GM19099 (cell line): ENCODE results near the gene RPAP3.

Experiments
- POLR2A ChIP-seq: IDR thresholded peaks from 3 replicates; pipeline ENCODE4 v1.6.1; 2011; ENCODE audit warnings: low read depth; ENCODE audit not compliant: insufficient read length; ENCODE audit errors: extremely low read depth

Gene RPAP3

DNA sequence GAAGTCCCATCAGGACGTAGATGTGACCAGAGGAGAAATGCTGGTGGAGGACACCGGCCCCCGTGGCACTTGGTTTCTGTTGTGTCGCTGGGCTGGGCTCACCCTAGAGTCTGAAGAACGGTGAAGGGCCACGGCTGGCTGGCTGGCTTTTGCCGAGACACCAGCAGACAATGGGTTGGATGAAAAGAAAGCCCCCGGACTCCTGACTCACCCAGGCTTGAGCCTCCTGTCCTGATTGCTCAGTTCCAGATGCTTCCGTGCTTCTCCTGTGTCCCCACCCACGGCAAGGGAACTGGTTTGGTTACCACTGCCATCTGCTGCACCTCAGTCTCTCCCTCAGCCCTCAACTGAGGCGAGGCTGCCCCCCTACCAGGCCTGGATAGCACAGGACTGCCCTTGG lies 29.8 kb upstream of the RPAP3 start:
- no peak for TF ChIP-seq POLR2A

DNA sequence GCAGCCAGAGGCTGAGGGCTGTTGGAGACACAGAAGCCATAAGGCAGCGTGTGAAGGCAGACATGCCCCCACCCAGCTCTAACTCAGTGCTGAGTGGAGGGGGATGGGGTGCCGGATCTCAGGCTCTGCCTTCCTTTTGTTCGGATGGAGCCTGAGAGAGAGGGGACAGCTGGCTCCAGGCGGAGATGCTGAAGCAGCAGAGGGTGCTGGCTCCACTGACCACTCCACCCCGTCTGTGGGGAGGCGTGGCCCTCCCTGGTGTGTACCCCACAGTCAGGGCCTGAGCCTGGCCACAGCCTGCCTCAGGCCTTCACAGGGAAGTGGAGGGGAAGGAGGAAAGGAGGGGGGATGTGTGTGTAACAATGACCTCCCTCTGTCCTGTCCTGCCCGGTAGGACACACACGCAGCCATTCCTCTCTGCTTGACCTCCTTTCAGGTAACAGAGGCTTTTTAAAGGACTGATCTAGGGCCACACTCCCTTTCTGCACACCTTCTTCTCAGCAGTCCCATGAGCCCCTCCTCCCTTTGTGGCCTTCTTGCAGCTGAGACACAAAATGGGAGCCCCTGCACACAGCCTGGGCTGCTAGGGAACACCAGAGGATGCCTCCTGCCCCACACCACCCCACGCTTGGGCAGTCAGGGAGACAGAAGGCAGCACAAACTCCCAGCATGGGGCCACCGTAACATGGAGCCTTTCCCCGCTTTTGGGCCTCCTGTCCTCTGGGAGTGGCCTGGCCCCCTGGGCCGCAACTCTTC lies 29.1 kb upstream of the RPAP3 start:
- no peak for TF ChIP-seq POLR2A

- no peak for TF ChIP-seq POLR2A
Measured at GRCh38 chr12:47733142-47733541, 27.3 kb upstream of the RPAP3 start.

DNA sequence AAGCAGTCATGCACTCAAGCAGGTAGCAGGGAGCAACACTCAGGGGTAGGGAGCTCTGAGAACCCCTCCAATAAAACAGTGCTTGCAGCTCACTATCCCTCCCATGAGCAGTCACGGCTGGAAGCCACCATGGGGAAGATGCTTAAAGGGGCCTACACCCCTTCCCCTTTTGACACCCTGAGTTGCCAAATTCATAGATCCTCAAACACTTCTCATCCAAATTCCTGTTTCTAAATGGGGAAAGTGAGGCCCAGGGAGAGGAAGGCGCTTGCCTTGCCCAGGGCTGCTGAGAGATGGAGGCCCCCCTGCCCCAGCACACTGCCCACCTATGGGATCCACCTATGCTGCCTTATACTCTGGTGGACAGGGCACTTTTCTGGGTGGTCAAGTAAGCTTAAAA lies 26.7 kb upstream of the RPAP3 start:
- no peak for TF ChIP-seq POLR2A

DNA sequence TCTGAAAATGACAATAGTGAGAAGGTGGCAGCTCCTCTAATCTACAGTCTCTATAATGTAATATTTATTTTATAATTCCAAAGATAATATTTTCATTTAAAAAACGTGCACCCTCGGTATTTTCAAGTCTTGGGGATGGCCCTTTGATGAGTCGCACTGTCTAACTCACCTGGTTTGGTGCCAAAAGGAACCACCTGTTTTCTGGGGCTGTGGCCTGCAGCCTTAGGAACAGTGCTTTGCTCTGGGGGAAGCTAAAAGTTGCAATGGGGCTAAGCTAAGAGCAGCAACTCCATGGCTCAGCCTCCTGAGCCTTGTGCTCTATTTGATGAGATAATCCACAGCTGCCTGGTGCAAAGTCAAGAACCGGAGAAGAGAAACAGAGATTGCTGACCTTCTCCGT lies 25.9 kb upstream of the RPAP3 start:
- TF ChIP-seq POLR2A = no peak

DNA sequence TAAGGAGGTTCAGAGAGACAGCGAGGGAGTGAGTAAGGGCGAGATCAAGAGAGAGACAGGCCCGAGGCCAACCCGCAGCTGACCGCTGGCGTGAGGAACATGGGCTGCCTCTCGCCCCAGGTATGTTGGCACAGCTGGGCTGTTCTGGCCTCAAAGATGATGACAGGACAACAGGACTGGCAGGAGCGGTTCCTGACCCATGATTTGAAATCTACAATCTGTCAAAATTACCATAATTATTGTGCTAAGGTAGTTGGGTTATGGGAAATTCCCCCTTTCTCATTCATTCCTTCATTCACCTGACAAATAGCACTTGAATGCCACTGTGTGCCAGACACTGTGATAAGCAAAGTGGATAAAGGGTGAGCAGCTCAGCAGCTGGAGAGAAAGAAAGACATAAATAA lies 24.5 kb upstream of the RPAP3 start:
- TF ChIP-seq POLR2A = no peak

- no peak for TF ChIP-seq POLR2A
Measured at GRCh38 chr12:47729233-47729632, 23.4 kb upstream of the RPAP3 start.

GRCh38 chr12:47725893-47726292 lies 20.1 kb upstream of the RPAP3 start:
- TF ChIP-seq POLR2A = no peak

DNA sequence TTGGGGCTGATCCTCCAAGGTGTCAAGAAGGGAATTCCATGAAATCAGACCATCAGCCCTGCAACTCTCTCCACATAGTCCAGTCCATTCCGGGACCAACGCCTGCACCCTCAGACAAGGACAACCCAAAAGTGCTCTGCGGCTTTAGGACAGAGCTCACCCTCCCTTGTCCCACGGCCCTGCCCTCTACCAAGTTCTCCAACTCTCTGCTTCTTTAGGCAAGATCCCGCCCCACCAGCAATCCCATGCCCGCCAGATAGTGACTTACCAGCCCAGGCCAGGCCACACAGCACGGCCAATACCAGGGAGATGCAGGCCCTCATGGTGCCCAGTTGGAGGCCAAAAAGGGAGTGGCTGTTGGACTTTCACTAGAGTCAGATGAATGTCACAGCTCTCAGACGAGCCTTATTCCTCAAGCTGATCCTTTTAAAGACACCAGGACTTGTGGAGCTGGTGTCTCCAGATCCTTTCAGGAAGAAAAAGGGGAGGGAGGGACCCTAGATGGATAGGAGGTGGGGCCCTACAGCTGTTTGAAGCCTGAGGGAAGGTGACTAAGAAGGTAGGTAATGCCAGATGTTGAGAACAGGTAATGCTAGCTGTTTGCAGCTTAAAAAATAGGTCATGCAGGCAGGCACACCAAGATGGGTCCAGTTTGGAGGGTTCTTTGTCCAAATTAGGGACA lies 19.4 kb upstream of the RPAP3 start, which contains the start of gene ENDOU:
Gene ENDOU, minus strand, starts transcription at position 400 of the 682 bp plus-strand sequence. Its CDS starts 77 bp downstream, at position 323.
- no peak for TF ChIP-seq POLR2A

GRCh38 chr12:47722941-47723631 lies 17.3 kb upstream of the RPAP3 start:
- TF ChIP-seq POLR2A = no peak

DNA sequence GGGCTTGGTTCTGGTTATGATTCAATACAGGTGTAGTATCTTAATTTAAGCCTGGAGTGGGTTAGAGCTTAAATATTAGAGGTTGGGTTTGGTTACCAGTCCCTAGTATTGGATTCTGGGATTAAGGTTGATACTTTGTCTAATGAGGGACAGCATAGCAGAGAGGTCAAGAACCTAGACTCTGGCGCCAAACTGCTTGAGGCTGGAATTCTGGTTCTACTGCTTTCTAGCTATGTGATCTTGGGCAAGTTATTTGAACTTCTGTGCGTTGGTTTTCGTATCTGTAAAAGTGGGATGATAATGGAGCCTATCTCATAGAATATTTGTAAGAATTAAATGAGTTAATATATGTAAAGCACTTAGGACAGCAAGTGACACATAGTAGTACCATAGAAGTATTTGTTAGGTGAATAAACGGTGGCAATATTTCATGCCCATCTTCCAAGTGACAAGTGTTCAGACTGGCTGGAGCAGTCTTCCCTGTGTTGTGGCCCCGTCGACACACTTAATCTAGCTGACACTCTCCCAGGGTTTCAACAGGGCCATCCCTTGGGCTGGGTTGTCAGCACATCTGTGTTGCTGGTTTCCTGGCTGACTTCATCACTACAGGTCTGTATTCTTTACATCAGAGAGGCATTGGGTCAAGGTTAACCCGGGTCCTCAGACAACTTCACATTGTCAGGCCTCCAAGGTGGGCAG lies 16.5 kb upstream of the RPAP3 start:
- no peak for TF ChIP-seq POLR2A

- TF ChIP-seq POLR2A = no peak
Measured at GRCh38 chr12:47721431-47721973, 15.7 kb upstream of the RPAP3 start.

DNA sequence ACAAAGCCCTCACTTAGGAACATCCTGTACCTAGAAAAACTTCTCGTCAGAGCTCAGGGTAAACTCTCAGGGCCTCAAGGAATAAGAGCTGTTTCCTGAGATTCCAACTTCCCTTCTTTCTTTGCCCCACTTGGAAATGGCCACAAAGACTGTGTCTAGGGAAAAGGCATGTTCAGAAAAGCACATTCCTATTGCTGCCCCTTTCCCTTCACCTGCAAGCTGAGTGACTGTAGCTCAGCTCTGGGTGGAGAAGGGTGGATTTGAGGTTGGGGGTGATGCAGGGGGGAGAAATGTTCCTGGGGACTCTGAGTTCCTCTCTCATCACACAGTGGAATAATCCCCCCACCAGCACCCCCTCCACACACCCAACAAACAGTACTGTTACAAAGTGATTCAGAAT lies 12.7 kb upstream of the RPAP3 start:
- no peak for TF ChIP-seq POLR2A

GRCh38 chr12:47717443-47718193 lies 11.8 kb upstream of the RPAP3 start:
- no peak for TF ChIP-seq POLR2A
